GM18909 (cell line): Measurements from ENCODE around the gene CCNB1IP1.
A peak's percentile ranks its signal among the peaks of the same experiment; 100 is the strongest.
"Not testable (repeated sequence)": the region's sequence is repeated elsewhere in the genome, so short reads cannot be mapped to it uniquely, and the experiment has no call there.

Source experiments
- ATAC-seq: cut with Tn5 transposase; IDR thresholded peaks from one replicate; pipeline ENCODE4 v1.9.1; 2021; ENCODE audit warnings: mild to moderate bottlenecking; ENCODE audit not compliant: unreplicated experiment, poor library complexity

The CCNB1IP1 gene, protein sequence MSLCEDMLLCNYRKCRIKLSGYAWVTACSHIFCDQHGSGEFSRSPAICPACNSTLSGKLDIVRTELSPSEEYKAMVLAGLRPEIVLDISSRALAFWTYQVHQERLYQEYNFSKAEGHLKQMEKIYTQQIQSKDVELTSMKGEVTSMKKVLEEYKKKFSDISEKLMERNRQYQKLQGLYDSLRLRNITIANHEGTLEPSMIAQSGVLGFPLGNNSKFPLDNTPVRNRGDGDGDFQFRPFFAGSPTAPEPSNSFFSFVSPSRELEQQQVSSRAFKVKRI

GRCh38 chr14:20332788-20333493, at the start of gene CCNB1IP1:
Gene CCNB1IP1, minus strand, starts transcription at chr14:20333279. Its CDS starts 16,756 bp downstream, at chr14:20316523.
- ATAC-seq, result peak; percentile 99

- no peak for ATAC-seq
These were observed 49.4 kb upstream of the CCNB1IP1 start for GRCh38 chr14:20382526-20382925.

GRCh38 chr14:20381341-20381740, 48.3 kb upstream of the CCNB1IP1 start:
- ATAC-seq, result no peak

GRCh38 chr14:20380681-20381080, 47.6 kb upstream of the CCNB1IP1 start:
- ATAC-seq, result no peak

DNA sequence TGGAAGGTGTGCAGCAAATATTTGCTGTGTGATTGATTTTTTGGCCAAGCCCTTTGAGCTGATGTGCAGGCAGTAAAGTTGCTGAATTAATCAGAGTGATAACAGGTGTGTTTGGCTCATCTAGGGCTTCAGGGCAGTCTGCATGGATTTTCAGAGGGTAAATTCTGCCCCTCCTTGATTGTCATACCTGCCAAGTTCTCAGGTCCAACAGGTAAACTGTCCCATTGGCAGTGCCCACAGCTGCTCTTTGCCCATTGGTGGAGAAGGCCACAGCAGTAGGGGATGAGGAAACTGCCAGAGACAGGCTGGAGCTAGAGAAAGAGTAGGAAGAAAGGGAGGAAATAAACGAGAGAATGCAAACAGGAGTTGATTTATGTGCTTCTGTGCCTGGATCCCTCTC, 46.7 kb upstream of the CCNB1IP1 start:
- no peak for ATAC-seq

GRCh38 chr14:20377171-20377570, 44.1 kb upstream of the CCNB1IP1 start:
- no peak for ATAC-seq

- no peak for ATAC-seq
These were observed 43.1 kb upstream of the CCNB1IP1 start for GRCh38 chr14:20376071-20376588.

DNA sequence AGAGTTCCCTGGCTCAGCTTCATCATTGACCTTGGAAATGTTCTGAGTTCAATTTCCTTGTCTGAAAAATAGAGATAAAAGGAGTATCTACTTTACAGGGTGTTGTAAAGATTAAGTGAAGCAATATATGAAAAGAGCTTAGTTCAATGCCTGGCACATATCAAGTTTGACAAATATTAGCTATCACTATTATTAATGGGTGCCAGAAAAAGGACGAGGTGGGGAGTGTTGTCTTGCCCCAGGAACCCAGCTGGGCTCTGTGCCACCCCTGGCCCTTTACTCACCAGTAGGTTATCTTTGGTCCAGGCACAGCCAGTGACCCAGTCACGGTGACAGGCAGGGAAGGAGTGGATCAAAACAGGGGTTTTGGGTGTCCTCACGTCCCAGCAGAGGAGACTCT, 42.4 kb upstream of the CCNB1IP1 start:
- ATAC-seq, result no peak

DNA sequence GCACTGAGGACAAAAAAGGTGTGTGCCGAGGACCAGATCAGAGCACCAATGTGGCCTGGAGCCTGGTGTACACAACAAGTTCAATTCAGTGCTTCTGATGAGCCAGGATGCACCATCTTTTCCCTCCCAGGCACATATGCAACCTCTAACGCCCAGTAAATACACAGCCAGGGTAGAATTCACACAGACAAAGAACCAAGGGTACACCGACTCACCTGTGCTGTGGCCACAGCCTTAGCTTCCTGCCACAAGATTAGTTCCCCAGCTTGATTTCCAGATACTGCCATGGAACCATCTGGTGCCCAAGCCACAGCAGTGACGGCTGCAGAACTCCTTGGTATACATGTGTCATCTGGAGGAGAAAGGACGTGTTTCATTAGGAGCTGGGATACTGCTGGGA, 39.7 kb upstream of the CCNB1IP1 start:
- no peak for ATAC-seq

DNA sequence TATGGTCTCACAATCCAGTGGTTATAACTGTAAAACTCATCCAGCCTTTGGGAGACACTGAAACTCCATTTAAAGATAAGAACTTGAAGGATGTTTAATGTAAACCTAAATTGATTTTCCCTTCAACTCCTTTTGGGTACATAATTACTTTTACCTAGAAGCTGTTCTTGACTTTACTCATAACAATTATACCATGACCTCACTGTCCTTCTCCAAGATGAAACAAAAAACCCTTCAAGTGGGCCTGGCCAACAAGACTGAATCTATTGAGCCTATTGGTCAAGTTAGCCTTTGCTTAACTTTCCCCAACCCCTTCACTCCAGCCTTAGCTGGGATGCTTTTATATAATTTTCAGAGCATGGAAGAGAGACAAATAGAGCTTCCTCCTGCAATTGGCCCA, 32.8 kb upstream of the CCNB1IP1 start:
- no peak for ATAC-seq

DNA sequence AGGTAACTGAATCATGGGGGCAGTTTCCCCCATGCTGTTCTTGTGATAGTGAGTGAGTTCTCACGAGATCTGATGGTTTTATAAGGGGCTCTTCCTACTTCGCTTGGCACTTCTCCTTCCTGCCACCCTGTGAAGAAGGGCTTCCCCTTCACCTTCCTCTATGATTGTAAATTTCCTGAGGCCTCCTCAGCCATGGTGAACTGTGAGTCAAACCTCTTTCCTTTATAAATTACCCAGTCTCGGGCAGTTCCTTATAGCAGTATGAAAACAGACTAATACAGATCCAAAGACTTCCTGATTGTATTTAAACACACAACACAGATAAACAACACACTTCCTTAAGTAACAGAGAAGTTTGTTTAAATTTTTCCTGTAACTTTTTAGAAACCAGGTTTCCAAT, 25.4 kb upstream of the CCNB1IP1 start:
- not testable (repeated sequence) for ATAC-seq

- no peak for ATAC-seq
These were observed 23.3 kb upstream of the CCNB1IP1 start for GRCh38 chr14:20356422-20356821.

GRCh38 chr14:20350860-20351259, 17.8 kb upstream of the CCNB1IP1 start:
- ATAC-seq, result no peak

GRCh38 chr14:20350282-20350681, 17.2 kb upstream of the CCNB1IP1 start:
- ATAC-seq, result no peak

DNA sequence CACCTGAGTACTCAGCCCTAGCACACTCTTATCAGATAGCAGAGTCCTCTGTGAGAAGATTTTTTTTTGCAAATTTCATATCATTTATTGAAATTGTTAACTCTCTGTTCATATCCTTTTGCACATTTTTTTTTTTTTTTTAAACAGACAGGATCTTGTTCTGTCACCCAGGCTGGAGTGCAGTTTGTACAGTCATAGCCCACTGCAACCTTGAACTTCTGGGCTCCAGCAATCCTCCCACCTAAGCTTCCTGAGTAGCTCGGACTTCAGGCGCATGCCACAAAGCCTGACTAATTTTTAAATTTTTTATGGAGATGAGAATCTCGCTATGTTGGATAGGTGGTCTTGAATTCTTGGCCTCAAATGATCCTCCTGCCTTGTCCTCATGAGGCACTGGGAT, 14.7 kb upstream of the CCNB1IP1 start:
- ATAC-seq, result no peak

GRCh38 chr14:20346713-20347112, 13.6 kb upstream of the CCNB1IP1 start:
- ATAC-seq, result no peak

GRCh38 chr14:20345366-20345765, 12.3 kb upstream of the CCNB1IP1 start:
- no peak for ATAC-seq

- ATAC-seq, result no peak
These were observed 10.8 kb upstream of the CCNB1IP1 start for GRCh38 chr14:20343862-20344220.

DNA sequence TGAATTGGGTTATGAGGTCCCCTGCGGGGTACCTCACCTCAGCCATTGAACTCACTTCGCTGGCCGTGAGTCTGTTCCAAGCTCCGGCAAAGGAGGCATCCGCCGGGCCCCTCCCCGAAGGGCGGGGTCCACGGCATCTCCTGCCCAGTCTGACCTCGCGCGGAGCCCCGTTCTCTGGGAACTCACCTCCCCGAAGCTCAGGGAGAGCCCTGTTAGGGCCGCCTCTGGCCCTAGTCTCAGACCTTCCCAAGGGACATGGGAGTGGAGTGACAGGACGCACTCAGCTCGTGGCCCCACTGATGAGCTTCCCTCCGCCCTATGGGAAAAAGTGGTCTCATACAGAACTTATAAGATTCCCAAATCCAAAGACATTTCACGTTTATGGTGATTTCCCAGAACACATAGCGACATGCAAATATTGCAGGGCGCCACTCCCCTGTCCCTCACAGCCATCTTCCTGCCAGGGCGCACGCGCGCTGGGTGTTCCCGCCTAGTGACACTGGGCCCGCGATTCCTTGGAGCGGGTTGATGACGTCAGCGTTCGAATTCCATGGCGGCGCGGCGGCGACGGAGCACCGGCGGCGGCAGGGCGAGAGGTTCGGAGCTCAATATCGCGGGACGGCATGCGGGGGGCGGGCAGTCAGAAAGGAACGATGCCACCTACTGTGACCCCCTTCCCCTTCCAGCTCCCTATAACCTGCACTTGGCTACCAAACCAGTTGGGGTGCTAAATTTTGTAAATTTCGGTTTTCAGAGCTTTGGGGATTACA, 10.2 kb upstream of the CCNB1IP1 start, which contains the start of gene PARP2:
PARP2 (plus strand) TSS at position 544 of the 770 bp plus-strand sequence; CDS start at position 551, 7 bp downstream.
- peak; percentile 93 for ATAC-seq

- no peak for ATAC-seq
These were observed 8.6 kb upstream of the CCNB1IP1 start for GRCh38 chr14:20341646-20342045.

- not testable (repeated sequence) for ATAC-seq
These were observed 8.0 kb upstream of the CCNB1IP1 start for GRCh38 chr14:20341032-20341431.
